Measurements from ENCODE around the gene ENGASE.
"Not testable (repeated sequence)": the region's sequence is repeated elsewhere in the genome, so short reads cannot be mapped to it uniquely, and the experiment has no call there.

ENGASE gene

GRCh38 chr17:79074649-79075445 lies at the start of gene ENGASE:
Gene ENGASE, plus strand, starts transcription at chr17:79074824. Its CDS starts 121 bp downstream, at chr17:79074945.
- peak; percentile 95 to 96 for DNase-seq

GRCh38 chr17:79024901-79025737 lies 49.5 kb upstream of the ENGASE start:
- no peak for DNase-seq

GRCh38 chr17:79026376-79027273 lies 48.0 kb upstream of the ENGASE start:
- no peak for DNase-seq

- no peak for DNase-seq
Measured at GRCh38 chr17:79027274-79027924, 47.2 kb upstream of the ENGASE start.

GRCh38 chr17:79027925-79028491 lies 46.6 kb upstream of the ENGASE start:
- no peak for DNase-seq

GRCh38 chr17:79028496-79029326 lies 45.9 kb upstream of the ENGASE start:
- no peak for DNase-seq

GRCh38 chr17:79029327-79030009 lies 45.2 kb upstream of the ENGASE start:
- DNase-seq: no peak

- not testable (repeated sequence) for DNase-seq
Measured at GRCh38 chr17:79030636-79031035, 44.0 kb upstream of the ENGASE start.

GRCh38 chr17:79031996-79032875 lies 42.4 kb upstream of the ENGASE start:
- no peak for DNase-seq

- no peak for DNase-seq
Measured at GRCh38 chr17:79033046-79033616, 41.5 kb upstream of the ENGASE start.

GRCh38 chr17:79033741-79034501 lies 40.7 kb upstream of the ENGASE start:
- DNase-seq: no peak

- no peak for DNase-seq
Measured at GRCh38 chr17:79034931-79035485, 39.6 kb upstream of the ENGASE start.

- no peak for DNase-seq
Measured at GRCh38 chr17:79035686-79036085, 38.9 kb upstream of the ENGASE start.

- no peak for DNase-seq
Measured at GRCh38 chr17:79036181-79036580, 38.4 kb upstream of the ENGASE start.

GRCh38 chr17:79036596-79036995 lies 38.0 kb upstream of the ENGASE start:
- peak; percentile 85 to 94 for DNase-seq

- peak; percentile 89 to 96 for DNase-seq
Measured at GRCh38 chr17:79038545-79039135, 36.0 kb upstream of the ENGASE start.

GRCh38 chr17:79039171-79039570 lies 35.5 kb upstream of the ENGASE start:
- DNase-seq: no peak

Measured in inflammatory macrophage treated with lipopolysaccharide for 1 hour (primary cell).